ENCODE data around the gene HAGH.
A peak's percentile ranks its signal among the peaks of the same experiment; 100 is the strongest.

DNA sequence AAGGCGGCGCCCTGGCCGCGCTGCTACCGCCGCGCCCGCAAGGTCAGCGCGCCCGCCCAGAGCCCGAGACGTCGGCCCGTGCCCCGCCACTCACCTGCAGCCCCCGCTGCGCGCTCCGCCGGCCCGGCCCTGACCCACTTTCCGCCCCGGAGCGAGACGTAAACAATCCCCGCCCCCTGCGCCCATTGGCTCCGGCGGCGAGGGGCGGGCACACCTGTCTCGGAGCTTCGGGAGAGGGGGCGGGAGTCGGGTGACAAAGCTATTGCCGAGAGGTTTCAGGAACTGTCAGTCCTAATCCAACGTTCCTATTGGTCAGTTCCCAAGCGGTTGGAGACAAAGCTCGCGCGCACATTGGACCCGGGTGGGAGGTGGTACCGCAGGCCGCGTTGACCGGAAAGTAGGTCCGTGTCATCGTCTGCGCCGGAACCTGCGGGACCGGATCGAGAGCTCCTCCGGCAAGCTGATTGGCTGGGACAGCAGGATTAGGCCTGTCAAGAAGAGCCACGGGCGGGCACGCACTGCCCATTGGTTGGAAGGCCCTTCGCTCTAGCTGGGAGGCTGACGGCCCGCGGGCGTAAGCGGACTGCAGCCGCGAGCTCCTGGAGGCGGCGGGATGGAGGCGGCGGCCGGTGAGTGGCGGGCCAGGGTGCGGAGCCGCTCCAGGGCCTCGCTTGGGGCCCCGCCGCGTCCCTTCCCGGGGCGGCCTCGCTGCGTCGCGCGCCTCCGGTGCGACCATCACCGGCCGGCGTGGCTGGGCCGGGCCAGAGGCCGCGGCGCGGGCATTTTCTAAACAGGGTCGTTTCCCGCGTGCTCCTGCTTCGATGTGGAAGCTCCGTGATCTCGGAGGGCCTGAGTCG lies 44.0 kb downstream of the HAGH start, which contains the start of the genes NUBP2 and SPSB3:
- TF ChIP-seq, protein P1, sequence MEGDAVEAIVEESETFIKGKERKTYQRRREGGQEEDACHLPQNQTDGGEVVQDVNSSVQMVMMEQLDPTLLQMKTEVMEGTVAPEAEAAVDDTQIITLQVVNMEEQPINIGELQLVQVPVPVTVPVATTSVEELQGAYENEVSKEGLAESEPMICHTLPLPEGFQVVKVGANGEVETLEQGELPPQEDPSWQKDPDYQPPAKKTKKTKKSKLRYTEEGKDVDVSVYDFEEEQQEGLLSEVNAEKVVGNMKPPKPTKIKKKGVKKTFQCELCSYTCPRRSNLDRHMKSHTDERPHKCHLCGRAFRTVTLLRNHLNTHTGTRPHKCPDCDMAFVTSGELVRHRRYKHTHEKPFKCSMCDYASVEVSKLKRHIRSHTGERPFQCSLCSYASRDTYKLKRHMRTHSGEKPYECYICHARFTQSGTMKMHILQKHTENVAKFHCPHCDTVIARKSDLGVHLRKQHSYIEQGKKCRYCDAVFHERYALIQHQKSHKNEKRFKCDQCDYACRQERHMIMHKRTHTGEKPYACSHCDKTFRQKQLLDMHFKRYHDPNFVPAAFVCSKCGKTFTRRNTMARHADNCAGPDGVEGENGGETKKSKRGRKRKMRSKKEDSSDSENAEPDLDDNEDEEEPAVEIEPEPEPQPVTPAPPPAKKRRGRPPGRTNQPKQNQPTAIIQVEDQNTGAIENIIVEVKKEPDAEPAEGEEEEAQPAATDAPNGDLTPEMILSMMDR (IDR thresholded peaks at IDR 0.05) = peak in 2 of 12 donors; percentile 10 to 15
- TF ChIP-seq POLR2A (IDR thresholded peaks at IDR 0.05) = peak; percentile 80 to 93
